ENCODE measurements around the gene CHCHD6. TPM values are rescaled to one million over a fixed set of nuclear protein-coding genes. Genes with fewer than 3 reads are reported as not detected.

The CHCHD6 gene
- total RNA-seq, 4 donors from 2014 or later, result 6.4 to 14.2 (median 10.3) TPM; not detected in 1

DNA sequence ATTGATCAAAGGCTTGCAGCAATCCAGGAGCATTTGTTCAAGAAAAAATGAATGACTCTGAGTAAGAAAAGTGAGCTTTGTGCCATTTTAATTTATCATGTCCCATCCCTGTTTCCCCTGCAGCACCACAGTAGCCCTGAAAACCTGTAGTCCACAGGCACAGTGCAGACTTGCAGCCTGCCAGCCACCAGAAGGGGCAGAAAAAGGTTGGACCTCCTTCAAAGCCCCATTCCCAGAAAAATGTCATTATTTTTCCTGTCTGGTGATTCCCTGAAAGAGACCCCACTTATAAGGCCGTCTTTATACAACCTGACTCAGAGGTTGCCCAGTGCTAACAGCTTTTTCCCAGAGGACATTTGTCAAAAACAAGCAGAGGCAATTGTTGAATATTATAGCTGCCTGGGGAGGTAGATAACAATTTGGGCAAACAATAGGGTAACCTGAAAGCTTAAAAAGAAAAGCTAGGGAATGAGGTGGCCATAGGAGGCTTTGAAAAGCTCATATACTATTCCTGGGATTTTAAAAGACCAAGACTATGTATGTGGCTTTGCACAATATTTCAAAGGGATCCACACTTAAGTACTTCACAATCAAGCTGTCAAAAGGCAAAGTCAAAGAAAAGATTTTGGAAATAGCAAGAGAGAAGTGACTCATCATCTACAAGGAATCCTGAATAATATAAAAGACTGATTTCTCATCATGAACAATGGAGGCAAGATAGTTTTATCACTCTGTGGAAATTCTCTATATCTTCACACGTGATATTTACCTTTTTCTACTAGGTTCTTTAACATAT is 142.1 kb downstream of the CHCHD6 start:
- H3K36me3 ChIP-seq, result no peaks in the 10 kb centered on the region
- H3K4me3 ChIP-seq, result no peak overlapping the region
- intact Hi-C loops (cut with DNase I; ENCODE audit: low total_unique reads), result no loop called here
- no peaks in the 10 kb centered on the region for H3K9me3 ChIP-seq
- TF ChIP-seq, protein P1, sequence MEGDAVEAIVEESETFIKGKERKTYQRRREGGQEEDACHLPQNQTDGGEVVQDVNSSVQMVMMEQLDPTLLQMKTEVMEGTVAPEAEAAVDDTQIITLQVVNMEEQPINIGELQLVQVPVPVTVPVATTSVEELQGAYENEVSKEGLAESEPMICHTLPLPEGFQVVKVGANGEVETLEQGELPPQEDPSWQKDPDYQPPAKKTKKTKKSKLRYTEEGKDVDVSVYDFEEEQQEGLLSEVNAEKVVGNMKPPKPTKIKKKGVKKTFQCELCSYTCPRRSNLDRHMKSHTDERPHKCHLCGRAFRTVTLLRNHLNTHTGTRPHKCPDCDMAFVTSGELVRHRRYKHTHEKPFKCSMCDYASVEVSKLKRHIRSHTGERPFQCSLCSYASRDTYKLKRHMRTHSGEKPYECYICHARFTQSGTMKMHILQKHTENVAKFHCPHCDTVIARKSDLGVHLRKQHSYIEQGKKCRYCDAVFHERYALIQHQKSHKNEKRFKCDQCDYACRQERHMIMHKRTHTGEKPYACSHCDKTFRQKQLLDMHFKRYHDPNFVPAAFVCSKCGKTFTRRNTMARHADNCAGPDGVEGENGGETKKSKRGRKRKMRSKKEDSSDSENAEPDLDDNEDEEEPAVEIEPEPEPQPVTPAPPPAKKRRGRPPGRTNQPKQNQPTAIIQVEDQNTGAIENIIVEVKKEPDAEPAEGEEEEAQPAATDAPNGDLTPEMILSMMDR (IDR thresholded peaks at IDR 0.05), result no peak
- no peak for TF ChIP-seq POLR2A (IDR thresholded peaks at IDR 0.05)
- H3K27ac ChIP-seq, result no peak overlapping the region
- no peak for DNase-seq
- no peaks in the 10 kb centered on the region for H3K4me1 ChIP-seq
- H3K27me3 ChIP-seq, result no peaks in the 10 kb centered on the region

DNA sequence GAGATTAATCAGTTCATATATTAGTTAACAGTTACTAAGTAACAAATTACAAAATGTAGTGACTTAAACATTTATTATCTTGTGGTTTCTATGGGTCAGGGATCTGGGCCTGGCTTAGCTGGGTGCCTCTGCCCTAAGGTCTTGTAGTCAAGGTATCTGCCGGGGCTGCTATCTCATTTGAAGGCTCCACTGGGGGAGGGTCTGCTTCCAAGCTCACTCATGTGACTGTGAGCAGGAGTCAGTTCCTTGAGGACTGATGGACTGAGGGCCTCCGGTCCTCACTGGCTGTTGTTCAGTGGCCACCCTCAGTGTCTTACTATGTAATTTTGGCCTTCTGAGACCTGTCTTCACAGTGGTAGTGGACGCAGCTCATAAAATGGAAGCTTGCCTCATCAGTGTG is 143.0 kb downstream of the CHCHD6 start:
- Histone ChIP-seq H3K27ac (no peak overlapping the region), H3K27me3 (no peaks in the 10 kb centered on the region), H3K36me3 (no peaks in the 10 kb centered on the region), H3K9me3 (no peaks in the 10 kb centered on the region), H3K4me1 (no peaks in the 10 kb centered on the region), H3K4me3 (no peak overlapping the region)
- TF ChIP-seq POLR2A (IDR thresholded peaks at IDR 0.05), result no peak
- TF ChIP-seq, protein P1 (IDR thresholded peaks at IDR 0.05), result no peak
- intact Hi-C loops (cut with DNase I; ENCODE audit: low total_unique reads), result no loop called here
- DNase-seq, result no peak

- Histone ChIP-seq H3K27me3 (no peaks in the 10 kb centered on the region), H3K9me3 (no peaks in the 10 kb centered on the region), H3K4me1 (no peaks in the 10 kb centered on the region), H3K27ac (no peak overlapping the region), H3K36me3 (no peaks in the 10 kb centered on the region), H3K4me3 (no peak overlapping the region)
- intact Hi-C loops (cut with DNase I; ENCODE audit: low total_unique reads), result no loop called here
- TF ChIP-seq POLR2A (IDR thresholded peaks at IDR 0.05), result no peak
- TF ChIP-seq, protein P1 (IDR thresholded peaks at IDR 0.05), result no peak
- no peak for DNase-seq
Measured at GRCh38 chr3:126848991-126849390, 145.0 kb downstream of the CHCHD6 start.

DNA sequence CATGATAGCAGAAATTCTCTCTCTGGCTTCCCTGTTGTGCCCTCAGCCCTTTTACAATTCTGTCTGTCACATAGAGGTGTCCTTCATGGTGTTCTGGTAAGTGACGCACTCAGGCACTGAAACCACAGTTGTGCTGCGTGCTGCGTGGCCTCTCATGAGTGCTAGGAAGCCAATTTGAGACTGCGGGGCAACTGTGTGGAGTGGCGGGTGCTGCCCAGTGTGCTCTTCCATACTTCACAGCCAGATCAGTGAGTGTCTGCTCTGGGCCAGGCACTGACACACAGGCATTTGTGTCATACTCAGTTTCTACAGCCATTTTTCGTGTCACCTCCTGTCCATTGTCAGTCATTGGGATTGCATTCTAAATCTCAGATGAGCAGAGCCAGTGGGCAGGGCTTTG is 145.7 kb downstream of the CHCHD6 start:
- Histone ChIP-seq H3K4me1 (no peaks in the 10 kb centered on the region), H3K9me3 (no peaks in the 10 kb centered on the region), H3K36me3 (no peaks in the 10 kb centered on the region), H3K4me3 (no peak overlapping the region), H3K27ac (no peak overlapping the region), H3K27me3 (no peaks in the 10 kb centered on the region)
- intact Hi-C loops (cut with DNase I; ENCODE audit: low total_unique reads), result no loop called here
- DNase-seq, result no peak
- TF ChIP-seq POLR2A (IDR thresholded peaks at IDR 0.05), result no peak
- TF ChIP-seq, protein P1 (IDR thresholded peaks at IDR 0.05), result no peak

GRCh38 chr3:126850370-126851085 is 146.5 kb downstream of the CHCHD6 start:
- intact Hi-C loops (cut with DNase I; ENCODE audit: low total_unique reads), result no loop called here
- no peaks in the 10 kb centered on the region for H3K27me3 ChIP-seq
- no peak overlapping the region for H3K4me3 ChIP-seq
- H3K36me3 ChIP-seq, result no peaks in the 10 kb centered on the region
- DNase-seq, result no peak
- no peak for TF ChIP-seq POLR2A (IDR thresholded peaks at IDR 0.05)
- TF ChIP-seq, protein P1 (IDR thresholded peaks at IDR 0.05), result no peak
- no peaks in the 10 kb centered on the region for H3K4me1 ChIP-seq
- no peak overlapping the region for H3K27ac ChIP-seq
- H3K9me3 ChIP-seq, result no peaks in the 10 kb centered on the region
